ENCODE measurements around the gene EEF1AKMT4. TPM values are rescaled to one million over a fixed set of nuclear protein-coding genes. Genes with fewer than 3 reads are reported as not detected.

EEF1AKMT4 gene
- total and polyA plus RNA-seq, 8 donors: 0.73 to 18.5 (median 6.1) TPM; not detected in 1

GRCh38 chr3:184306341-184306972, 57.0 kb downstream of the EEF1AKMT4 start:
- intact Hi-C loops (cut with DNase I; ENCODE audit: low total_unique reads): loop anchor here (10.0 kb wide), 1 partner anchor 48 kb away; no protein-coding TSS in a partner anchor
- H3K9me3 ChIP-seq: no peaks in the 10 kb centered on the region
- no peak for DNase-seq
- no peak overlapping the region for H3K4me3 ChIP-seq
- peaks cover 75 to 87% (median 83%) of the 10 kb centered on the region in 4 donors for H3K36me3 ChIP-seq
- H3K4me1 ChIP-seq: peaks cover 0 to 10% (median 0%) of the 10 kb centered on the region in 4 donors
- no peak overlapping the region for H3K27ac ChIP-seq
- no peak for TF ChIP-seq POLR2A (IDR thresholded peaks at IDR 0.05)
- no peaks in the 10 kb centered on the region for H3K27me3 ChIP-seq
- 87 to 94% (median 91%) methylated on average over 4 of the region's 4 CpGs for WGBS, 5 donors

GRCh38 chr3:184307915-184308314, 58.4 kb downstream of the EEF1AKMT4 start:
- no peaks in the 10 kb centered on the region for H3K4me1 ChIP-seq
- peaks cover 62 to 72% (median 68%) of the 10 kb centered on the region in 4 donors for H3K36me3 ChIP-seq
- H3K27ac ChIP-seq: no peak overlapping the region
- no peaks in the 10 kb centered on the region for H3K9me3 ChIP-seq
- H3K4me3 ChIP-seq: no peak overlapping the region
- TF ChIP-seq POLR2A (IDR thresholded peaks at IDR 0.05): no peak
- TF ChIP-seq CTCF (IDR thresholded peaks at IDR 0.05): no peak
- no peak for TF ChIP-seq POLR2AphosphoS5 (IDR thresholded peaks at IDR 0.05)
- no peak for TF ChIP-seq EP300 (IDR thresholded peaks at IDR 0.05)
- no peak for DNase-seq
- intact Hi-C loops (cut with DNase I; ENCODE audit: low total_unique reads): loop anchor here (10.0 kb wide), 1 partner anchor 47 kb away; no protein-coding TSS in a partner anchor
- no peaks in the 10 kb centered on the region for H3K27me3 ChIP-seq
- WGBS, 5 donors: 91 to 97% (median 94%) methylated on average over 9 of the region's 9 CpGs

Small RNA genes within 50 kb of the gene (small RNA-seq; reads per million reads assigned to genes)
- gene MIR1224: 2.5 to 12.8 (median 4.8) reads per million in 4 donors

Other genes starting within 250 kb of the EEF1AKMT4 start
- gene ABCC5, start 231.8 kb upstream of the EEF1AKMT4 start, total RNA-seq: 100 to 1,000 TPM in 3 of 5 donors, 10 to 100 TPM in 2; 62.6 to 241 (median 122) TPM
- gene ABCC5, start 231.8 kb upstream of the EEF1AKMT4 start, polyA plus RNA-seq: 10 to 100 TPM; 16.6 to 54.1 (median 19.7) TPM
- gene HTR3D, start 217.9 kb upstream of the EEF1AKMT4 start, total RNA-seq: not detected
- gene HTR3D, start 217.9 kb upstream of the EEF1AKMT4 start, polyA plus RNA-seq: not detected
- gene HTR3C, start 196.6 kb upstream of the EEF1AKMT4 start, total RNA-seq: not detected
- not detected for gene HTR3C, start 196.6 kb upstream of the EEF1AKMT4 start, polyA plus RNA-seq
- gene HTR3E, start 152.6 kb upstream of the EEF1AKMT4 start, total RNA-seq: not detected
- not detected for gene HTR3E, start 152.6 kb upstream of the EEF1AKMT4 start, polyA plus RNA-seq
- gene EIF2B5, start 114.3 kb upstream of the EEF1AKMT4 start, total RNA-seq: 100 to 1,000 TPM in 1 of 5 donors, 10 to 100 TPM in 3, 1 to 10 TPM in 1; 1.4 to 113 (median 36.5) TPM
- gene EIF2B5, start 114.3 kb upstream of the EEF1AKMT4 start, polyA plus RNA-seq: 10 to 100 TPM; 33.0 to 42.0 (median 33.7) TPM
- 100 to 1,000 TPM in 1 of 5 donors, 10 to 100 TPM in 4; 27.9 to 107 (median 55.4) TPM for gene DVL3, start 94.3 kb upstream of the EEF1AKMT4 start, total RNA-seq
- 10 to 100 TPM; 21.2 to 26.4 (median 25.8) TPM for gene DVL3, start 94.3 kb upstream of the EEF1AKMT4 start, polyA plus RNA-seq
- gene AP2M1, start 74.8 kb upstream of the EEF1AKMT4 start, total RNA-seq: 100 to 1,000 TPM in 4 of 5 donors, 10 to 100 TPM in 1; 96.2 to 204 (median 134) TPM
- 100 to 1,000 TPM; 143 to 220 (median 208) TPM for gene AP2M1, start 74.8 kb upstream of the EEF1AKMT4 start, polyA plus RNA-seq
- 100 to 1,000 TPM in 1 of 5 donors, 10 to 100 TPM in 4; 21.6 to 194 (median 55.9) TPM for gene ABCF3, start 63.5 kb upstream of the EEF1AKMT4 start, total RNA-seq
- gene ABCF3, start 63.5 kb upstream of the EEF1AKMT4 start, polyA plus RNA-seq: 10 to 100 TPM; 43.4 to 45.0 (median 44.5) TPM
- 10 to 100 TPM in 2 of 5 donors, 1 to 10 TPM in 2, under 1 TPM in 1; under 0.01 to 100.0 (median 2.4) TPM for gene VWA5B2, start 20.1 kb upstream of the EEF1AKMT4 start, total RNA-seq
- gene VWA5B2, start 20.1 kb upstream of the EEF1AKMT4 start, polyA plus RNA-seq: 1 to 10 TPM; 1.6 to 3.5 (median 2.4) TPM
- 100 to 1,000 TPM in 1 of 5 donors, 10 to 100 TPM in 4; 17.1 to 253 (median 24.1) TPM for gene ALG3, start 710 bp upstream of the EEF1AKMT4 start, total RNA-seq
- 10 to 100 TPM; 20.9 to 22.5 (median 20.9) TPM for gene ALG3, start 710 bp upstream of the EEF1AKMT4 start, polyA plus RNA-seq
- gene CAMK2N2, start 11.9 kb downstream of the EEF1AKMT4 start, total RNA-seq: not detected
- gene CAMK2N2, start 11.9 kb downstream of the EEF1AKMT4 start, polyA plus RNA-seq: 1 to 10 TPM in 1 of 3 donors, under 1 TPM in 2; 0.58 to 1.2 (median 0.68) TPM
- 1 to 10 TPM in 1 of 5 donors, under 1 TPM in 1, not detected in 3; 0.45 to 2.9 TPM for gene ECE2, start 26.4 kb downstream of the EEF1AKMT4 start, total RNA-seq
- not detected for gene ECE2, start 26.4 kb downstream of the EEF1AKMT4 start, polyA plus RNA-seq
- 100 to 1,000 TPM; 124 to 239 (median 172) TPM for gene PSMD2, start 49.6 kb downstream of the EEF1AKMT4 start, total RNA-seq
- gene PSMD2, start 49.6 kb downstream of the EEF1AKMT4 start, polyA plus RNA-seq: 100 to 1,000 TPM in 1 of 3 donors, 10 to 100 TPM in 2; 73.0 to 119 (median 81.7) TPM
- 100 to 1,000 TPM; 167 to 572 (median 203) TPM for gene EIF4G1, start 64.9 kb downstream of the EEF1AKMT4 start, total RNA-seq
- 100 to 1,000 TPM in 2 of 3 donors, 10 to 100 TPM in 1; 86.5 to 171 (median 134) TPM for gene EIF4G1, start 64.9 kb downstream of the EEF1AKMT4 start, polyA plus RNA-seq
- gene FAM131A, start 87.9 kb downstream of the EEF1AKMT4 start, total RNA-seq: 10 to 100 TPM in 3 of 5 donors, 1 to 10 TPM in 2; 1.8 to 73.2 (median 28.8) TPM
- gene FAM131A, start 87.9 kb downstream of the EEF1AKMT4 start, polyA plus RNA-seq: 10 to 100 TPM; 10.0 to 13.0 (median 12.5) TPM
- 10 to 100 TPM in 2 of 5 donors, 1 to 10 TPM in 3; 4.2 to 34.5 (median 5.8) TPM for gene CLCN2, start 111.9 kb downstream of the EEF1AKMT4 start, total RNA-seq
- 1 to 10 TPM; 2.1 to 5.1 (median 2.5) TPM for gene CLCN2, start 111.9 kb downstream of the EEF1AKMT4 start, polyA plus RNA-seq
- 100 to 1,000 TPM in 2 of 5 donors, 10 to 100 TPM in 3; 14.0 to 273 (median 85.0) TPM for gene POLR2H, start 112.0 kb downstream of the EEF1AKMT4 start, total RNA-seq
- 100 to 1,000 TPM; 103 to 142 (median 116) TPM for gene POLR2H, start 112.0 kb downstream of the EEF1AKMT4 start, polyA plus RNA-seq
- gene THPO, start 128.5 kb downstream of the EEF1AKMT4 start, total RNA-seq: not detected
- 1 to 10 TPM in 1 of 3 donors, under 1 TPM in 2; 0.38 to 1.8 (median 0.93) TPM for gene THPO, start 128.5 kb downstream of the EEF1AKMT4 start, polyA plus RNA-seq
- 10 to 100 TPM in 1 of 5 donors, 1 to 10 TPM in 4; 6.1 to 27.2 (median 9.2) TPM for gene CHRD, start 130.4 kb downstream of the EEF1AKMT4 start, total RNA-seq
- gene CHRD, start 130.4 kb downstream of the EEF1AKMT4 start, polyA plus RNA-seq: 1 to 10 TPM; 5.2 to 7.1 (median 5.7) TPM

Data from stomach (tissue), 9 donors.